Activated CD8-positive, alpha-beta T cell treated with anti-CD3 and anti-CD28 coated beads, Interleukin-2, amount 10 ng/mL, durations not matched to agents 7 days and 5 days (primary cell): ENCODE data around the gene OGA. TPM values are rescaled to one million over a fixed set of nuclear protein-coding genes. Genes with fewer than 3 reads are reported as not detected.

Experiments
- ATAC-seq: fragments of 150-1000 bp; cut with Tn5 transposase; one replicate; pipeline ENCODE4 v1.10.0; 2021; ENCODE audit warnings: moderate library complexity
- CTCF ChIA-PET: fragments of 350-600 bp; sonication (Branson Sonifier 250); formaldehyde crosslinking; loops from one replicate; lab custom pipeline; 2021; ENCODE audit warnings: antibody characterized with exemption; lab: Charles Lee
- POLR2A ChIA-PET: fragments of 350-600 bp; sonication (Branson Sonifier 250); formaldehyde crosslinking; loops from one replicate; lab custom pipeline; 2021; ENCODE audit warnings: antibody characterized with exemption; lab: Charles Lee
- DNase-seq: peaks from one replicate; pipeline ENCODE4 v3.0.0-alpha.2; 2020
- H3K27ac Mint-ChIP-seq: one replicate; pipeline ENCODE4 v1.8.0; 2021; ENCODE audit warnings: mild to moderate bottlenecking, mixed read lengths
- H3K27me3 Mint-ChIP-seq: one replicate; pipeline ENCODE4 v1.8.0; 2021; ENCODE audit warnings: low read depth, mixed read lengths
- H3K36me3 Mint-ChIP-seq: one replicate; pipeline ENCODE4 v1.8.0; 2021; ENCODE audit warnings: low read depth, mixed read lengths
- H3K4me1 Mint-ChIP-seq: one replicate; pipeline ENCODE4 v1.8.0; 2021; ENCODE audit warnings: low read depth, mixed read lengths
- H3K4me3 Mint-ChIP-seq: one replicate; pipeline ENCODE4 v1.8.0; 2021; ENCODE audit warnings: mild to moderate bottlenecking, mixed read lengths
- H3K9me3 Mint-ChIP-seq: one replicate; pipeline ENCODE4 v1.8.0; 2022; ENCODE audit warnings: mixed read lengths; ENCODE audit not compliant: insufficient read depth
- total RNA-seq, 2 experiments: library from RNA; stranded (reverse); gene quantifications; one replicate each; pipeline ENCODE4 v1.2.3, GENCODE V29; 2021

The OGA gene
- total RNA-seq, 2 experiments from 2014 or later, result 122 to 129 TPM

DNA sequence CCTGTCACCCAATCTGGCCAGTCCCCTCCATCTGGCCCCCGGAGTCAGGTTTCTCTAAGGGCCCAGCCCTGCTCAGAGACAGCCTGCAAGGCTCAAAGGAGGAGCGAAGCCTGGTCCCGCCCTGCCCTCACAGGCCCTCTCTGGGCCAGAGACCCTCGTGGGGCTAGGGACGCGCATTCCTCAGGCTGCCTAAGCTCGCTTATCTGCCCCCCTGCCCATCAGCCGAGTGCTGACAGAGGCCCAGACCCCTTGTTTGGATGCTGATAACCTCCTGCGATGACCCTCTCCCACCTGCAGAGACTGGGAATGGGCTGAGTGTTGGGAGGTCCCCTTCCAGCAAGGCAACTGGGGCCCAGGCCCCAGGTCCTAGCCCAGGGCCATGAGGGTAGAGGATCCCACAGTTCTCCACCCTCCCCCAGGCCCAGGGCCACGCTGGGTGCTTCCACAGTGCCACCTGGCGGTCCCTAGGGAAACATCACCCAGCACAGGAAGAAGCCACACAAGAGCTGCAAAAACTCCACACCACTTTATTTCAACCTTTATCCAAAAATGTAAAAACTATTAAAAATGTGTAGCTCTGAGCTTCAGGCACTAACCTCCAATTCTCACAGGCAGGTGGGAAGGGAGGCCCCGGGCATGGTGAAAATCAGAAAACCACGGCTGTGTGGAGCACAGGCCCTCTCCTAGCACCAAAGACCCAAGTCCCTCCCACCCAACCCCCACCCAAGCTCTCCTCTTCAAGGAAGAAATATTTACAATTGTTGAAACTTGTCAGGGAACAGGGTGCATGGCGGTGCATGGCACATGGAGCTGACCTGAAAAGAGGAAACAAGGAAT, 37.2 kb downstream of the OGA start:
- Mint-ChIP-seq H3K4me1 (peaks cover 57% of the 10 kb centered on the region), H3K4me3 (peak overlapping the region; percentile 9), H3K9me3 (no peaks in the 10 kb centered on the region), H3K36me3 (peaks cover 25% of the 10 kb centered on the region), H3K27me3 (peaks cover 21% of the 10 kb centered on the region), H3K27ac (peak overlapping the region; percentile 4)
- DNase-seq, result peak; percentile 81
- ChIA-PET CTCF (interaction anchor here (0.6 to 7.9 kb wide), 48 partner anchors 9 to 569 kb away, joined by 3 to 242 read pairs (median 4); partner anchors contain the start of genes DPCD, FBXW4, OGA and POLL), POLR2A (interaction anchor here (0.6 to 1.3 kb wide), 4 partner anchors 37 to 210 kb away, joined by 3 to 6 read pairs (median 4); partner anchors contain the start of gene OGA)
- peak; percentile 59 for ATAC-seq

DNA sequence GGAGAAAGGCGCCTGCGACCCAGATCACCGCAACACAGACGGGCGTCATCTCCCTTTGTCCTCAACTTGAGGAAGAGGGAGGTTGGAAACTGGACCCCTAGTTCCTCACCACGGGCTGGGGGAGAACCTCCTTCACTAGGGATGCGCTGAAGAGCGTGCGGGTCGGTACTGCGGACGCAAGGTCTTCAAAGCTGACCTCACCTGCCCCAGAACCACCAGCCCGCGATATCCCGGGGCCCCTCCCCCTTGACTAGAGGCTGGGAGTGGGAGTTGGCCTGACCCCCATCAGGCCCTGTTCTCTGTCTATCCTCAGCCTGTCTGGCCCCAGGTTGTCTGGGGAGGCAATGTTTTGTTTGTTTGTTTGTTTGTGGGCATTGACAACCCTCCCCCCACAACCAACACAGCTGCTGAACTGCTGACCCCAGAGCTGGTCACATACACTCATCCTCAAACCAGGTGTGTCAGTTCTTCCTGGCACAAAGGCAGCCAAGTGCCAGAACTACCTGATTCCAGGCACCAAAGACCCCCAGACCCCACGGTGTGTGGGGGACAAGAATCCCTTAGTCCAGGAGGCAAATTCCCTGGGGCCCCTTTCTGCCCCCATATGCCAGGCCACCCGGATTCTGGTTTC, 37.9 kb downstream of the OGA start:
- ChIA-PET CTCF (interaction anchor here (1.3 to 7.9 kb wide), 16 partner anchors 8 to 568 kb away, joined by 3 to 242 read pairs (median 8); partner anchors contain the start of genes DPCD, FBXW4, OGA and POLL), POLR2A (interaction anchor here (1.1 to 1.3 kb wide), 2 partner anchors 38 to 177 kb away, joined by 4 read pairs; partner anchors contain the start of gene OGA)
- H3K4me3 Mint-ChIP-seq, result peak overlapping the region; percentile 69
- no peaks in the 10 kb centered on the region for H3K9me3 Mint-ChIP-seq
- peaks cover 22% of the 10 kb centered on the region for H3K36me3 Mint-ChIP-seq
- DNase-seq (no peak), ATAC-seq (no peak)
- peak overlapping the region; percentile 60 for H3K27ac Mint-ChIP-seq
- peaks cover 57% of the 10 kb centered on the region for H3K4me1 Mint-ChIP-seq
- peaks cover 22% of the 10 kb centered on the region for H3K27me3 Mint-ChIP-seq

DNA sequence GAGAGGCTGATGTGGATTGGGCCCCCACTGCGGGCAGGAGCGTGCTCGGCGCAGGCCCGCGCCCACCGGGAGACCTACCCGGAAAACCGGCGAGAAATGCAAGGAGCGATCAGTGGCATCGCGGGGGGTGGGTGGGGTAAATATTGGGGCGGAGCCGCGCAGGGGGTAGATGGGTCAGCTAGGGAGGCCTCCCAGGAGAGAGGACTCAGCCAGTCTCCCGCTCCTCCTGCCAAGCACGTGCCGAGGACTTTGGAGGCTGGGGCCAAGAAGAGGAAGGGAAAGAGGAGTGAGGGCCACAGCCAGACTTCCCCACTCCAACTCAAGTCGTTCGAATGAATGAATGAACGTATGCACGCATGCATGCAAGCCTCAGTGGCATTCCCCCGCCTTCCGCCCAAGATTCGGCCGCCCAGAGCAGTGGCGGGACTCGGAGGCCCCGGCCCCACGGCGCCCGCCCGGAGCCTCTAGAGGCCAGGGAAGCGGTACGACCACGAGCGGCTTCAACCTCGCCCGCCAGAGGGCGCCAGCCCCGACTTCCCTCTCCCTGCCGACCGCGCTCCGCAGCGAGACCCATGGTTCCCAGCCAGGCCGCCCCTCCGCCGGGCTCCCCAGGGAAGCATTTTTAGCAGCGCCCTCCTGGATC, 38.6 kb downstream of the OGA start:
- POLR2A ChIA-PET, result interaction anchor here (1.3 kb wide), 1 partner anchor 39 kb away, joined by 4 read pairs; the partner anchor contains the start of gene OGA
- H3K36me3 Mint-ChIP-seq, result peaks cover 18% of the 10 kb centered on the region
- peak; percentile 65 for ATAC-seq
- peaks cover 58% of the 10 kb centered on the region for H3K4me1 Mint-ChIP-seq
- DNase-seq, result peak; percentile 87
- peak overlapping the region; percentile 69 for H3K4me3 Mint-ChIP-seq
- CTCF ChIA-PET, result interaction anchor here (1.5 to 7.9 kb wide), 11 partner anchors 7 to 230 kb away, joined by 3 to 242 read pairs (median 8); partner anchors contain the start of genes DPCD, OGA and POLL
- H3K27me3 Mint-ChIP-seq, result peaks cover 27% of the 10 kb centered on the region
- H3K27ac Mint-ChIP-seq, result peak overlapping the region; percentile 60
- H3K9me3 Mint-ChIP-seq, result no peaks in the 10 kb centered on the region

GRCh38 chr10:101778781-101779543, 39.3 kb downstream of the OGA start:
- Mint-ChIP-seq H3K27me3 (peaks cover 34% of the 10 kb centered on the region), H3K4me3 (peak overlapping the region; percentile 69), H3K36me3 (peaks cover 13% of the 10 kb centered on the region), H3K27ac (no peak overlapping the region), H3K4me1 (peaks cover 51% of the 10 kb centered on the region), H3K9me3 (no peaks in the 10 kb centered on the region)
- POLR2A ChIA-PET, result no interaction called here
- DNase-seq, result peak; percentile 28
- no peak for ATAC-seq
- CTCF ChIA-PET, result interaction anchor here (0.6 to 7.9 kb wide), 5 partner anchors 7 to 313 kb away, joined by 3 to 242 read pairs (median 4); no protein-coding TSS in a partner anchor

- ATAC-seq (no peak), DNase-seq (no peak)
- H3K36me3 Mint-ChIP-seq, result peaks cover 10% of the 10 kb centered on the region
- POLR2A ChIA-PET, result no interaction called here
- peaks cover 41% of the 10 kb centered on the region for H3K27me3 Mint-ChIP-seq
- no peaks in the 10 kb centered on the region for H3K9me3 Mint-ChIP-seq
- peak overlapping the region; percentile 69 for H3K4me3 Mint-ChIP-seq
- CTCF ChIA-PET, result interaction anchor here (0.6 to 7.9 kb wide), 3 partner anchors 20 to 313 kb away, joined by 3 to 242 read pairs (median 4); no protein-coding TSS in a partner anchor
- no peak overlapping the region for H3K27ac Mint-ChIP-seq
- peaks cover 46% of the 10 kb centered on the region for H3K4me1 Mint-ChIP-seq
Observed at GRCh38 chr10:101778151-101778780, 40.0 kb downstream of the OGA start.

- no peak for DNase-seq
- H3K27ac Mint-ChIP-seq, result no peak overlapping the region
- H3K4me1 Mint-ChIP-seq, result peaks cover 42% of the 10 kb centered on the region
- no peak overlapping the region for H3K4me3 Mint-ChIP-seq
- H3K36me3 Mint-ChIP-seq, result peaks cover 6% of the 10 kb centered on the region
- CTCF ChIA-PET, result interaction anchor here (0.5 kb wide), 1 partner anchor 13 kb away, joined by 3 read pairs; no protein-coding TSS in a partner anchor
- no peak for ATAC-seq
- POLR2A ChIA-PET, result no interaction called here
- no peaks in the 10 kb centered on the region for H3K9me3 Mint-ChIP-seq
- H3K27me3 Mint-ChIP-seq, result peaks cover 46% of the 10 kb centered on the region
Observed at GRCh38 chr10:101777619-101778145, 40.6 kb downstream of the OGA start.

GRCh38 chr10:101776161-101776817, 42.0 kb downstream of the OGA start:
- H3K4me3 Mint-ChIP-seq, result no peak overlapping the region
- CTCF ChIA-PET, result interaction anchor here (0.7 kb wide), 1 partner anchor 174 kb away, joined by 4 read pairs; no protein-coding TSS in a partner anchor
- H3K27me3 Mint-ChIP-seq, result peaks cover 59% of the 10 kb centered on the region
- H3K9me3 Mint-ChIP-seq, result no peaks in the 10 kb centered on the region
- DNase-seq (no peak), ATAC-seq (no peak)
- peaks cover 29% of the 10 kb centered on the region for H3K4me1 Mint-ChIP-seq
- H3K27ac Mint-ChIP-seq, result no peak overlapping the region
- peaks cover 6% of the 10 kb centered on the region for H3K36me3 Mint-ChIP-seq
- POLR2A ChIA-PET, result no interaction called here

DNA sequence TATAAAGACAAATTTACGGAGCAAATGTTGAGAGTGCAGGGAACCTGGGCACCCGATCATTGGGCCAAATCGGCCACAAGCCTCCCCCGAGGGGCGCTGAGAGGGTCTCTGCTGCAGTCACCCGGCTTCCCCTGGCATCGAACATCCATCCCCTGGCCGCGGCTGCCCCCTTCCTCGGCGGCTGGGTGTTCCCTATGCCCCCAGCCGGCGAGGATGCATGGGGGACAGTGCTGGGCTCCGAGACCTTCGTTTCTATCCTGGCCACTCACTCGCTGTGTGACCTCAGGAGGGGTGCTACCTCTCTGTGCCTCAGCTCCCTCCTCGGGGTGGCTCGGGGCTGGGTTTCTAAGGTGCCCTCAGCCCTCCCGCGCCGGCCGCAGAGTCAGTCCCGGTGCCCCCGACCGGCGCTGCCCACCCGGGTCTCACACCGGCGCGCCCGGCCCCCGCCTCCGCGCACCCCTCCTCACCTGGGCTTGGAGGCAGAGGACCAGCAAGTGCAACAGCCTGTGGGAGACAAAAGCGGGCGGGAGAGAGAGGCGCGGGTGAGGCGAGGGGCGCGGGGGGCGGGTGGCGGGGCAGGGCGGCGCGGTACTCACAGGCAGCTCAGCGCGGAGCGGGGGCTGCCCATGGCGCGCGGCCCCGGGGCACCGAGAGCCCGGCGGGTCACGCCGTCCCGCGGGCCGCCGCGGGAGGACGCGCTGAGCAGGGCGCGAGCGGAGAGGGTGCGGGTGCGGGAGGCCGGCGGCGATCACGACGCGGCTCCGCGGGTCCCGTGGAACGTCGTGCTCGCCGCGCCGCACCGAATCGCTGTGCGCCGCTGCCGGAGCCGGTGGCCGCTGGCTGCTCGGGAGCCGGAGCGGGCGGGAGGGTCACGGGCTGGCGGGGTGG, 42.7 kb downstream of the OGA start, which contains the start of gene FGF8:
Gene FGF8 (minus strand): TSS at position 842 of the 888 bp plus-strand sequence. CDS start 214 bp downstream, at position 628.
- CTCF ChIA-PET, result interaction anchor here (4.9 kb wide), 1 partner anchor 172 kb away, joined by 34 read pairs; no protein-coding TSS in a partner anchor
- Mint-ChIP-seq H3K36me3 (peaks cover 6% of the 10 kb centered on the region), H3K9me3 (no peaks in the 10 kb centered on the region), H3K27me3 (peaks cover 62% of the 10 kb centered on the region), H3K4me1 (peaks cover 25% of the 10 kb centered on the region), H3K27ac (no peak within 1 kb of the TSS), H3K4me3 (no peak within 1 kb of the TSS)
- ATAC-seq (no peak), DNase-seq (no peak)
- POLR2A ChIA-PET, result no interaction called here

- ChIA-PET CTCF (interaction anchor here (4.9 kb wide), 1 partner anchor 172 kb away, joined by 34 read pairs; no protein-coding TSS in a partner anchor), POLR2A (no interaction called here)
- peaks cover 17% of the 10 kb centered on the region for H3K4me1 Mint-ChIP-seq
- no peak overlapping the region for H3K4me3 Mint-ChIP-seq
- peaks cover 62% of the 10 kb centered on the region for H3K27me3 Mint-ChIP-seq
- DNase-seq (no peak), ATAC-seq (no peak)
- H3K36me3 Mint-ChIP-seq, result peaks cover 6% of the 10 kb centered on the region
- no peaks in the 10 kb centered on the region for H3K9me3 Mint-ChIP-seq
- H3K27ac Mint-ChIP-seq, result no peak overlapping the region
Observed at GRCh38 chr10:101774589-101775272, 43.5 kb downstream of the OGA start.
